ENCODE measurements around the gene SECISBP2. TPM values are rescaled to one million over a fixed set of nuclear protein-coding genes. Genes with fewer than 3 reads are reported as not detected.
A peak's percentile ranks its signal among the peaks of the same experiment; 100 is the strongest.

Gene SECISBP2
- total RNA-seq, 1 donor from 2014 or later = 25.5 TPM

GRCh38 chr9:89313842-89314241 lies 4.5 kb upstream of the SECISBP2 start:
- no peak for TF ChIP-seq CTCF (IDR thresholded peaks at IDR 0.05; ENCODE audit: insufficient read depth, low read length, severe bottlenecking)
- peak; percentile 15 for DNase-seq (ENCODE audit: low read depth)
- no peak overlapping the region for H3K4me3 ChIP-seq (ENCODE audit: low read depth, low read length)

GRCh38 chr9:89314955-89315354 lies 3.3 kb upstream of the SECISBP2 start:
- Histone ChIP-seq H3K27me3 (ENCODE audit: control insufficient read depth, insufficient read depth, low read length) (no peaks in the 10 kb centered on the region), H3K36me3 (ENCODE audit: control insufficient read depth, insufficient read depth, low read length) (no peaks in the 10 kb centered on the region), H3K4me3 (ENCODE audit: low read depth, low read length) (no peak overlapping the region)
- no peak for TF ChIP-seq CTCF (IDR thresholded peaks at IDR 0.05; ENCODE audit: insufficient read depth, low read length, severe bottlenecking)
- FAIRE-seq (no peak), DNase-seq (ENCODE audit: low read depth) (peak; percentile 8)

More at GRCh38 chr9:89313842-89314241, 4.5 kb upstream of the SECISBP2 start:
- H3K36me3 ChIP-seq (ENCODE audit: control insufficient read depth, insufficient read depth, low read length) = no peaks in the 10 kb centered on the region
- FAIRE-seq = no peak
- H3K27me3 ChIP-seq (ENCODE audit: control insufficient read depth, insufficient read depth, low read length) = no peaks in the 10 kb centered on the region

GRCh38 chr9:89315482-89315881 lies 2.8 kb upstream of the SECISBP2 start:
- Histone ChIP-seq H3K36me3 (ENCODE audit: control insufficient read depth, insufficient read depth, low read length) (no peaks in the 10 kb centered on the region), H3K4me3 (ENCODE audit: low read depth, low read length) (no peak overlapping the region), H3K27me3 (ENCODE audit: control insufficient read depth, insufficient read depth, low read length) (no peaks in the 10 kb centered on the region)
- FAIRE-seq = no peak
- no peak for TF ChIP-seq CTCF (IDR thresholded peaks at IDR 0.05; ENCODE audit: insufficient read depth, low read length, severe bottlenecking)
- no peak for DNase-seq (ENCODE audit: low read depth)

- DNase-seq (ENCODE audit: low read depth) (no peak), FAIRE-seq (no peak)
- no peak overlapping the region for H3K4me3 ChIP-seq (ENCODE audit: low read depth, low read length)
- H3K36me3 ChIP-seq (ENCODE audit: control insufficient read depth, insufficient read depth, low read length) = no peaks in the 10 kb centered on the region
- no peaks in the 10 kb centered on the region for H3K27me3 ChIP-seq (ENCODE audit: control insufficient read depth, insufficient read depth, low read length)
- no peak for TF ChIP-seq CTCF (IDR thresholded peaks at IDR 0.05; ENCODE audit: insufficient read depth, low read length, severe bottlenecking)
Measured at GRCh38 chr9:89317282-89317681, 1.0 kb upstream of the SECISBP2 start.

- H3K36me3 ChIP-seq (ENCODE audit: control insufficient read depth, insufficient read depth, low read length) = no peaks in the 10 kb centered on the region
- H3K27me3 ChIP-seq (ENCODE audit: control insufficient read depth, insufficient read depth, low read length) = no peaks in the 10 kb centered on the region
- no peak for TF ChIP-seq CTCF (IDR thresholded peaks at IDR 0.05; ENCODE audit: insufficient read depth, low read length, severe bottlenecking)
- DNase-seq (ENCODE audit: low read depth) = no peak
- peak overlapping the region; percentile 68 for H3K4me3 ChIP-seq (ENCODE audit: low read depth, low read length)
- no peak for FAIRE-seq
Measured at GRCh38 chr9:89319015-89319905, 960 bp downstream of the SECISBP2 start.
